ENCODE results near the gene RAP1B.
A peak's percentile ranks its signal among the peaks of the same experiment; 100 is the strongest.

The RAP1B gene

DNA sequence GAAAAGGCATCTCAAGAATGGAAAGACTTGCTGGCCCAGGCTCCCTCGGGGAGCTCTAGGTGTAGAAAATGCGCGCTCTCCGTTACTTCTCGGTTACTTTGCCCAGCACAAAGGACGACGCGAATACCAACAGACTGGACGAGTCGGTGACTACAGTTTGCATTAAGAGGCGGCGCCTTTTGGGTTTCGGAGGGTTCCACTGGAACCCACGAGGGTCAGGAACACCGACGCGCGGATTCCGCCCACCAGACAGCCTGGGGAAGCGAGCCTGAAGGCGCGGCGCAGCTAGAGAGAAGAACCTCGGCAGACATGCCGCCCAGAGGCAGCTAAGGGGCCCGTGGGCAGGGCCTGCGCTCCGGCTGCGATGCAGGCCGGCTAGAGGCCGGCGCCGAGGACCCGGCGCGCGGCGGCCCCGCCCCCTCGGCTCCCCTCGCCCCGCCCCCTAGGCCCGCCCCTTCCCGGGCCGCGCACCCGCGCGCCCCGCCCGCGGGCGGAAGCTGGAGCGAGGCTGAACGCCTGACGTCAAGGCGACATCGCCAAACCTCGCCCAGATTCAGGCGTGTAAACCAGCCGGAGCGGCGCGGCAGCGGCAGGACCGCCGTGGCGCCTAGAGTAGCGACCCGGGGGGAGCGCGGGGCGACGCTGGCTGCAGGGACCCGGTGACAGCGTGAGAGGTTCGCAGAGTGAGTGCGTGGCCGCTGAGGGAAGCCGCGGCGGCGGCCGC is at the start of gene RAP1B:
Gene RAP1B (plus strand): TSS at position 530 of the 724 bp plus-strand sequence. CDS start 37,826 bp downstream, outside the sequence.
- peak; percentile 91 for DNase-seq

DNA sequence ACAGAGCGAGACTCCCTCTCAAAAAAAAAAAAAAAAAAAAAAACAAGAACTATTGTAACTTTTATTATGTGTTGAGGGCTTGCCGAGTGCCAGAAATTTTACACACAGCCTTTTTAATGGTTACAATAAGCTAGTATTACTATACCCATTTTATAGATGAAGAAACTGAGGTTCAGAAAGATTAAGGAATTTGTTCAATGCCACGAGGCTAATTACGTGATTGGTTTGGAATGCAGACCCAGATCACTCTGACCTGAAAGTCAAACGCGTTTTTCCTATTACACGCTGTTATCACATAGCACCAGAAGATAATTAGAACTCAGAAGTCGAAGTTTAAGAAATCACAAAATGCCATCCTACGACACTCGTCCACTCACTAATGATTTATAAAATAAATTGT is 48.9 kb upstream of the RAP1B start:
- no peak for DNase-seq

DNA sequence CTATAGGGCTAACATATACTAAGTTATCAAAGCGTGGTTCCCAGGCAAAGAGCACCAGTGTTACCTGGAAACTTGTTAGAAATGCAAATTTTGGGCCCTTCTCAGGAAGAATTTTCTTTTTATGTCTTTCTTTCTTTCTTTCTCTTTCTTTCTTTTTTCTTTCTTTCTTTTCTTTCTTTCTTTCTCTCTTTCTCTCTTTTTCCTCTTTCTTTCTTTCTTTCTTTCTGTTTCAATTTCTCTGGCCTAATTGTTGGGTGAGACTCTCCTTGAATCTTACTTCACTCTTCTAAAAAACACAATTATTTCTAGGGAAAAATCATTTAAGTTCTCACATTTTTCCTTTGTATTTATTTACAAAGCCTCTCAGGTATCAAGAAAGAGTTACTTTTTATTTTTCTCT is 46.5 kb upstream of the RAP1B start:
- DNase-seq, result no peak

DNA sequence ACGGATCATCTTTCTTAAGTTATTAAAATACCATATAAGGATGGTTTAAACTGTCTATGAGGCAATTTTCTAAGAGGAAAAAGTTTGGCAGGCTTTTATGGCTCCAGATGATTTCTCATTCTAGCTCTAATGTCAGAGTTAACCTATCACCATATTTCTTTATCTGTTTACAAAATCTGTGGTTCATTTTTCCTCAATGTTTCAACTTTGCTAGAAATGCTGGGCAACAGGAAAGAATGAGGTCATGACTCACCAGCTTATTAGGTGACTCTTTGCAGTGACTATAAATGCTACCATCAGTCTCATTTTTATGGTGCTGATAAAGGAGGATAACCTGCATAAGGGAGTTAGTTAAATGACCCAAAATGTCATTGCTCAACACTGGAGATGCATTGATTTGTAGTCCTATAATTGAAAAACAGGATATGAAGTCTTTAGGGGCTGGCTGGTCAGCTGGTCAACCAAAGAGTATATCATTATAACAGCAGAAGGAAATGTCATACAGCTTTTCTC is 45.3 kb upstream of the RAP1B start:
- peak; percentile 96 for DNase-seq

DNA sequence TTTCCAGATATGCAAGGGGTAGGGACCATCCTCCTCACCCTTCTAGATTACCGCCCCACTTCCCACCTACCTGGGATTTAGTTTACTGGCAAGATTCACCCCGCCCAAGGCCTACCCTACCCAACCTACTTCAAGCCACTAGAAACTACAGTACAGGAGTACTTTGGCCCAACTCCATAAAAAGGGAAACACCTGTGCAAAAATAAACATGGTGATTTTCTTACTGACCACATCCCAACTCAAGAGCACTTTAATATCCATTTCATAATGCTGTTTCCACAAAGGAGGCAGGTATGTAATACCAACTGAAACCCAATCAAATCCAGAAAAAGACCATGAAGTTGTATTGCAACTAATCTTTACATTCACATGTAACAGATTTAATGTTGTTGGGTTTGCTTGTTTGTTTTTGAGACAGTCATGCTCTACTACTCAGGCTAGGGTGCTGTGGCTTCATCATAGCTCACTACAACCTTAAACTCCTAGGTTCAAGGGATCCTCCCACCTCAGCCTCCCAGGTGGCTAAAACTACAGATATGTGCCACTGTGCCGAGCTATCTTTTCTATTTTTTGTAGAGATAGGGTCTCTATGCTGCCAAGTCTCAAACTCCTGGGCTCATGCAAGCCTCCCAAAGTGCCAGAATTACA is 41.7 kb upstream of the RAP1B start:
- no peak for DNase-seq

DNA sequence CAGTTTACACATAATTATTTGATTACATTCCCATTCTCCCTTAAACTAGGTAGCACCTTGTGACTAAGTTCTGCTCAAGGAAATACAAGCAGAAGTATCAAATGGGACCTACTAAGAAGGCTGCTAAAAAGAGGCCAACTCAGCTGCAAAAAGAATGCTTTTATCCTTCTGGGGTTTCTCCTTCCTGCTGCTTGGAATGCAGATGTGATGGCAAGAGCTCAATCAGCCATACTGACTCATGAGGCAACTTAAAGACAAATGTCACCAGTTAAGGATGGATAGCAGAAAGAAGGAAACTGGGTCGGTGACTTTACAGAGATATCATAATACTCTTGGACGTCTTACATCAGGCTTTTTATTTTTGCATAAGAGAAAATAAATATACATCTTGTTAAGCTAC is 38.0 kb upstream of the RAP1B start:
- no peak for DNase-seq

DNA sequence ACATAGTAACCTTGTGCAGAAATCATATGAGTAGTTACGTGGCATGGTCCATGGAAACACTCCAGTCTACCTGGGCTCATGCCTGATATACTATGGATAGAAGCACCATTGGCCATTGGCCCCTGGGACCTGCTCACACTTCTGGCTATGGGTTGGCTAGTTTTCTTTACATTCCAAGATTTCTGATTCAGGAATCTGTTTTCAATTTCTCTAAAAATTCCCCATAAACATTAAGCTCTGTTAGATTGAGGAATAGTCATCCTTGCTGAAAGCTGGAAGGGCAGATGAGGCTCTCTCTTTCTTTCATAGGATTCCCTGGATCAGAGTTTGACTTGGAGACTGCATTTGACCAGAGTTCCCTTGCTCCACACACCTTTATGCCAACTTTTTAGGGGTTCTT is 37.3 kb upstream of the RAP1B start:
- DNase-seq, result no peak

DNA sequence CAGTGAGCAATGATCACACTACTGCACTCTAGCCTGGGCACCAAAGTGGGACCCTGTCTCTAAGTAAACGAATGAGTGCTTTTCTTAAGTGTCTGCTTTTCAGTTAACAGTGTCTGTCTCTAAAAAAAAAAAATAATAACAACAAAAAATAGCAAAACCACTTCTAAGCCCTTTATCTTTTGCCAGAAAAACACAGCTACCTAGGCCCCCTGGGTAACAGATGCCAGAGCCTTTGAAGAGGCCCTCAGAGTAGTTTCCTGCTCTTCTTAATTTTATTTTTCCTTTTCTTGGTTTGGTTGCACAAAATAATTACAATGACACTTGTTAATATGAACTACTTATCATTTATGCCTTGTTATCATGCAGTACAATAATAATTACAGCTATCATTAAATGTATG is 32.8 kb upstream of the RAP1B start:
- DNase-seq, result no peak

DNA sequence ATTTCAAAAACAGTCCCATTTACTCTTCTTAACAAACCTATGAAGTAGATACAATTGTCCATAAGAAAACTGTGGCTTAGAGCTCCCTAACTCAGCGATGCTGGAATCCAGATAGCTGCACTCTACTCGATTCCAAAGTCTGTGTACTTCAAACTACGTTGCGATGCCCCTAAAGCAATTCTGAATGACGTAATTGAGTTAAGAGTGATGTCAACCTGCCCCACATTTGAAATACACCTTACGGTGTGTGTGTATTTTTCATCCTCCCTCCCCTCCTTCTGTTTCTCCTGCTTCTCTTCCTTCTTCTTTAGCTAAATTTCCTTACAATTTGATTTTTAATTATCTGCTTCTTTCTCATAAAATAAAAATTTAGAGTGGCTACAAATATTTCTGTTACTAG is 31.9 kb upstream of the RAP1B start:
- DNase-seq, result no peak

DNA sequence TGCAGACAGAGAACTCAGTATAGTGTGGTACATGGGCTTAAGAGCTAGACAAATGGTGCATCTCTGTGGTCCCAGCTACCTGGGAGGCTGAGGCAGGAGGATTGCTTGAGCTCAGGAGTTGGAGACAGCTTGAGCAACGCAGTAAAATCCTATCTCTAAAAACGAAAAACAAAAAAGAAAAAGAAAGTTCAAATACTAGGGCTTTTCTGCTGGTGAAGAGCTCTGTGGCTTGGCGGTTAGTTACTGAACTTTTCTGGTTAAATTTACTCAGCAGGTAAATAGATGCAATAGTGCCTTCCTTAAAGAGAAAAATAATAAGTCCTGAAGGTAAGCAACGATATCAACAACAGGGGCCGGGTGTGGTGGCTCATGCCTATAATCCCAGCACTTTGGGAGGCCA is 31.4 kb upstream of the RAP1B start:
- no peak for DNase-seq

DNA sequence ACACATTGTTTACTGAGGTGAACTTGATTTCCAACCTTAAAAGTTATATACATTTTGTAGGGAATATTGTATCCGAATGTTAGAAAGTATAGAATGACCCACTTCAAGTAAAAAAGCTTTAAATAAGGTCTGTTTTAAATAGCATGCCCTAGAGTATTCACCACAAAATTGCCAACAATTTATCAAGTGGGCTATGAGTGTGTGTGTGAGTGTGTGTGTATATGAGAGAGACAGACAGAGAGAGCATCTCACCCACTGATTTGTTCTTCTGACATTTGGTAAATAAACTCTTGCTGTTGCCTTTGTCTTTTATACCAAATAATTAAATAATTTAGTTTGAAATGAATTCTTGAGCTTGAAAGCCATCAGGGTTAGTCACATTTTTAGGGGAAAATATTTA is 29.8 kb upstream of the RAP1B start:
- no peak for DNase-seq

DNA sequence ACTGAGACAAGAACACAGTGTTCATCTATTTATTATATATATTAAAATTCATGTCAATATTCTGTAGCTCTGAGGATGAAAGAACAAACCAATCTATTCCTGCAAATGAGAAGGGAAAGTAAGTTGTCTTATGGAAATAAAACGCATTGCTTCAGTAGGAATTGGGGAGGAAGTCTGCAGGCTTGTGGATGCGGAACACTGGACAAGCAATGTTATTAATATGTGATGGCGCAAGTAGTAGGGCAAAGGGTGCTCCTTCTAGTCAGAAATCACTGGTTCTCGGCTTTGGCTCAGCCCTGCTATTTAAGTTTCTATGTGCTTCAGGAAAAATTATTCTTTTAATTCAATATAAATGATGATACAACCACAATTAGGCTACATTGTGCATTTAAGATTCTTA is 28.8 kb upstream of the RAP1B start:
- no peak for DNase-seq

DNA sequence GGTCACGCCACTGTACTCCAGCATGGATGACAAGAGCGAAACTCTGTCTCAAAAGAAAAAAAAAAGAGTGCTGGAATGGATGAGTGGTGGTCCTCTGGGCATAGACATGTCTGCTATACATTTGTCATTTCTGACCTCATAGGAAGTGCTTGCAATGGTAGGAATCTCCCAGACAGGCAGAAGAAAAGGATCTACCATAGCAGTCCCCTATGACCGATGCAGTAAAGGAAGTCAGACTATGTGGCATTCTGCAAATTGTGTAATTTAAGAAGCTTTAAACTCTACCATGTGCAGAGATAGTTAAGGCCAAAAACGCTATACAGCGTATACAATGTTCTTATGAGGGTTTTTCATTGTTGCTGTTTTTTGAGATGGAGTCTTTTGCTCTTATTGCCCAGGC is 24.7 kb upstream of the RAP1B start:
- no peak for DNase-seq

DNA sequence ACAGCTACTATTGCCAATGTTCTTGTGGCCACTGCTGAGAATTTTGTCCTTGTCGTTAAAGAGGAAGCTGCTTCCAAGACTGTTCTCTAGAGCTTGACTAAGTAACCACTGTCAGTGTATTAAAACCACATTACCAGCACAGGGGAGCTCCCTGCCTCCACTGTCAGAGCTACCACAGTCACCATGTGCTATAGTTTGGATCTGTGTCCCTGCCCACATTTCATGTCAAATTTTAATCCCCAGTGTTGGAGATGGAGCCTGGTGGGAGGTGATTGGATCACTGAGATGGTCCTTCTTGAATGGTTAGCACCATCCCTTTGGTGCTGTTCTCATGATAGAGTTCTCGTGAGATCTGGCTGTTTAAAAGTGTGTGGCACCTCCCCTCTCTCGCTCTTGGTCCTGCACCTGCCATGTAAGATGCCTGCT is 23.2 kb upstream of the RAP1B start:
- no peak for DNase-seq

DNA sequence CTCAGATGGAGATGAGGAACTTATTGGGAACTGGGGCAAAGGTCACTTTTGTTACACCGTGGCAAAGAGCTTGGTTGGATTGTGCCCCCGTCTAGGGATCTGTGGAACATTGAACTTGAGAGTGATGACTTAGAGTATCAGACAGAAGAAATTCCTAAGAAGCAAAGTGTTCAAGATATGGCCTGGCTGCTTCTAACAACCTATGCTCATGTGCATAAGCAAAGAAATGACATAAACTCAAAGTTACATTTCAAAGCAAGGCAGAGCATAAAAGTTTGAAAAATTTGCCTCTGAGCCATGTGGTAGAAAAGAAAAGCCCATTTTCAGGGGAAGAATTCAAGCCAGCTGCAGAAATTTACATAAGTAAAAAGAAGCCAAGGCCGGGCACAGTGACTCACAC is 21.5 kb upstream of the RAP1B start:
- no peak for DNase-seq

DNA sequence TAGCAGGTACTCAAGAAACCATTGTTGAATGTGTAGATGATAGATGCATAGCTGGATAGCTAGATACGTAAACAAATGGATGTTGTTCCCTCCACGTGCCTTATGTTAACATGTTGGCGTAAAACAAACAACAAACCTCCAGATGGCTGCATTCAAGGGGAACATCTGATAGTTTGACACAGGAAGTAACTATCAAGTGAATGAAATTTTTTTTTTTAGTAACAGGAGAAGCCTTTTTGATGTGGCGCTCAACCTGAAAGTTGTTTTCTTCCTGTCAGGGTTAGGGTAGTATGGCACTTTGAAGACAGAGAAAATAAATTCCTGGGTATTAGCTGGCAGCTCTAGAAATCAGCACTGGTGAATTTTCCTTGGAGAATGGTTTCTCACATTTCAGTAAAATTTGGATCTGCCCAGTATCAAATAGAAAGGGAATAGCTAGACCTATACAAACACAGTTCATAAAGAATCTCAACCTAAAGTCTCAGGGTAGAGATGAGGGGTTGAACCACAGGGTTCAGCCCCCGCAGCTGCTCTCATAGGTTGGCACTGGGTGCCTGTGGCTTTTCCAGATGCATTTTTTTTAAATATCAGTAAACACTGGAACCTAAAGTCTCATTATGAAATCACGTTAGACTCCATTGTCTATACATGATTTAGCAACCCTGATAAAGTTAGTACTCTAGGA is 18.8 kb upstream of the RAP1B start:
- DNase-seq, result no peak

DNA sequence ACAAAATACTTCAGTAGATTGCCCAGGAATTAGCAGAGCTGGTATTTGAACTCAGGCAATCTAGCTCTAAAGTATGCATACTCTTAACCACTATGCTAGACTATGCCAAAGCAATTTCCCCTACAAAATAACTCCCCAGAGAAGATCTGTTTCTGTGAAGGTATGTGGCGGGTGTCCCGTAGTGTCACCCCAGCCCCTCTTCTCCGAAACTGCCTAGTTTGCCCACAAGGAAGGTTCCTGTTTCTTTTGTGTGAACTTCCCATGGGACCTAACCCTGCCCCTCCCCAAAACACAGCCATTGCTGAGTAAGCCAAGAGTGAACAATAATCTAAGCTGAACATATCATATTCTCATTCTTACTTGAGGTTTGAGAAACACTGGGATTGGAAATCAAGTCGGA is 15.5 kb upstream of the RAP1B start:
- no peak for DNase-seq

DNA sequence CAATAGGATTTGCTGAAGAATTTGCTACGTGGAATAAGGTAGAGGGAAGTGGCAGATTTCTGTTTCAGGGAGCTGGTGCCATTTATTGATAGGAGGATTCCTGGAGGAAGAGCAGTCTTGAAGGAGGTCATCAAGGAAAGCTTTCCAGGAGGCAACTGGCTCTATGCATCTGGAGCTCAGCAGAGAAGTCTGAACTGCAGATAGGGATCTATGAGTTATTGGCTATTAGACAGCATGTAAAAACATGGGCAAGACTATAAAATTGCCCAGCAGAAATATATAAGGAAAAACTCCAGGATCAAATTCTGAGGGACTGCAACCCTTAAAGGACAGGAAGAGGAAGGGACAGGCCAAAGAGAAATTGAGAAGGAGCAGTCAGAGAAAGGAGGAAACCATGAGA is 8.9 kb upstream of the RAP1B start:
- no peak for DNase-seq

DNA sequence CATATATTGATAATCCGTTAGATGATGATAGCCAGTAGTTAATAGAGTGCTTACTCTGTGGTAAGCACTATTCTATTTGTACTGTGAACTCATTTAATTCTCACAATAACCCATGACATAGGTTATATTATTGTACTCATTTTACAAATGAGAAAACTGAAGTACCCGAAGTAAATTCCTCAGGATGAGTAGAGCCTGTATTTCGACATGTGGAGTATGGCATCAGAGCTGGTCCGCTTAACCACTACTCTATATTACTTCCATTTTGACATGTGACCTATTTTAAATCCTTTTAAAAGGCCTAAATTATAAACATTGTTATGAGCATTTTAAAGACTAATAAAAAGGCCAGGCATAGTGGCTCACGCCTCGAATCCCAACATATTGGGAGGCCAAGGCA is 8.0 kb upstream of the RAP1B start:
- DNase-seq, result no peak

DNA sequence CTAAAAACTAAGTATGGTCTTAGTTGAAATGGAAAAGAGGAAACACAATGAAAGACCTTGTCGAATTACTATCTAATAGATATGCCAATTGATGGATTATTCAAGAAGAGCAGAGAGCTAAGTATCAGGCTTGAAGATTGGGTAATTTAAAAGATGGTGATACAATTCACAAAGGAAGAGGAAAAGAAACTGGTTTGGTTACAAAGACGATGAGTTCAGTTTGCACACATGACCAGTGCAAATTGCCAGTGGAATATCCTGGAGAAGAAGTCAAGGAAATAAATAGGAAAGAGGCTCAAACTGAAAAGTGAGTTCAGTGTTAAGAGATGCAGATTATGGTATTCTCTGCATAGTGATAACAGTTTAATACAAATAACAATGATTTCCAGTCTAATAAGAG is 2.5 kb upstream of the RAP1B start:
- no peak for DNase-seq

DNA sequence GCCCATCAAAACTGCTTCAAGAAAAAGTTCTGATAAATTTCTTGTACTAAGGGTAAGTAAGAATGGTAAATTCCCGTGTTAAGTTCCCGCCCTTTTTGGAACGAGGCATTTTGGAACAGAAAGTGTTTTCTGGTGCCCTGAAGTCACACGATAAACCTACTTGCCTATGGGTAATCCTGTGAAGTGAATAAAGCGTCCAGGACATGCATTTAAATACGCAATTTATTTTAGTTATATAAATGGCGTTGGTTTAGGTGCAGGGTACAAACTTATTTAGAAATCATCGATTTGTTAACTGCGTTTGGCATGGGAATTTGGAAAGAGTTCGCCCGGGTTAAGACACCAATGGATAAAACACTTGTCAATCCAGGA is 715 bp upstream of the RAP1B start:
- peak; percentile 15 for DNase-seq

DNA sequence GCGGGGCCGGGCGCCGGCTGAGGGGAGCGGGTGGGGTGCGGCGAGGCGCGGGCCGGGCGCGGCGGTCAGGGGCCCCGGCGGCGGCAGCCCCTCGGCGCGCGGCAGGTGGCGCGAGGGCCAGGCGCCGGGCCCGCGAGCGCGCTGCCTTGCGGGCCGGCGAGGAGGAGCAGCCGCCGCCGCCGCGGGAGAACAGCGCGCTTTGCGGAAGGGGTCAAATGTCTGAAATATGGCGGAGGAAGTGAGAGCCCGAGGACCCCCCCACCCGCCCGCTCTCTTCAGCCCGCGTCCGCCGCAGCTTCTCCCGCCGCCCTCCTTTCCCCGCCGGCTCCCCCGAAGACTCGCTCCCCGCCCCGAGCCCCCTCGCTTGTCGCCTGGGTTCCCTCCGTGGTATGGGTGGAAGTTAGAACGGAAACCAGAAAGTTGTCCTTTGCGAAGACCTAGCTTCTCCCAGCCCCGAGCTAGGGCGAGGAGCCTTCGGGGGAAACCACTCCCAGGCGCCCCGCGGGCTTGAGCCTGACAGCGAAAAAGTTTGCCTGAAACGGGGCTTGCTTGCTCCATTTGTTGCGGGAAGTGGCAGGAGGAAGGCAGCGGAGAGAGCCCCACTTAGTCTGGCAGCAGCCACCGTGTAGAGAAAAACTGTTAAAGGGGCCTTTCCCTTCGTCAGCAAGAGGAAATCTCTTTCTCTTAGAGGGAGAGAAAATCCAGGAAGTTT is 551 bp downstream of the RAP1B start:
- DNase-seq, result peak; percentile 65

DNA sequence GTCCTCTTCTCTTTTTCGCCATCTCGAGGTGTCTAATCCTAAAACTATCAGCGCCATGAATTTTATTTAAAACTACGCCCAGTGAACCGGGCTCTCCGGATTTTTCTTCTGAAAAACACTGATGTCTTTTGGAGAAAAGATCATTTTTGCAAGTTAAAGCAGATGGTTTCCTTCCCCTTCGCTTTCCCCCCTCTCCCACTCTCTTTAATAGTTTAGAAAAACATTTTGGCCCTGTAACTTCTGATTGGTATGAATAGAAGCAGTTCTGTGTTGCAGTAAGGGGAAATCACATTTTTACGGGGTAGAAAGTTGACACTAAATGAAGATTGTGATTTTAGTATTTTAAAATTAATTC is 1.1 kb downstream of the RAP1B start:
- DNase-seq, result no peak

DNA sequence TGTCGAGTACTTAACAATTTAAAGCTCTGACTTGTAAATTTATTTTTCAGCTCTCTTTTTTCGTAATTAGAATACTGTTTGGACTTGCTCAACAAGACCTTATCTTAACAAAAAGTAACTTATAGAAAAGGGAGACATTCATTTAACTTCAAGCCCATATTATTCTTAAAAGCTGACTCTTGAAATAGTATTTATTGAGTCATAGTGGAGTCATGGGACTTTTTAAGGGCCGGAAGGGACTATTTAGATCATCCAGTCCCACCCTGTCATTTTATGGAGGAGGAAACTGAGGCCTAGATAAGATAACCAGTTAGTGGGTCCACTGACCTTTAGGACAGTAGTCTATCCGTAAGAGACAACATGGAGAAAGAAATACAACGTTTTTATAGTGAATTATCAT is 1.5 kb downstream of the RAP1B start:
- peak; percentile 51 for DNase-seq
